ENCODE measurements around the gene FSCN2.

GRCh38 chr17:81549826-81550225 lies 21.6 kb downstream of the FSCN2 start:
- TF ChIP-seq CTCF (conservative IDR thresholded peaks at IDR 0.05), result no peak
- TF ChIP-seq ZFX (IDR thresholded peaks at IDR 0.05), result no peak
